Heart left ventricle (tissue), 16 donors: ENCODE results near the gene SREBF1. TPM values are rescaled to one million over a fixed set of nuclear protein-coding genes. Genes with fewer than 3 reads are reported as not detected.

Source experiments
- ATAC-seq, 4 donors: fragments of 200-7000 bp; cut with Tn5 transposase; one replicate each; pipeline ENCODE4 v1.9.1; 2020 to 2022; ENCODE audit warnings: moderate library complexity in 4 of 4, mild to moderate bottlenecking in 3 of 4, moderate number of reproducible peaks in 1 of 4
- DNase-seq, 5 donors: peaks; one replicate each; pipeline ENCODE4 v3.0.0-alpha.2; 2020
- H3K27ac ChIP-seq, 12 donors: fragments of 200-600 bp; sonication (generic) in 4 of 12; one replicate each; pipeline versions ENCODE4 v1.5.0 to v1.8.0; 2016 to 2022; ENCODE audit warnings: mild to moderate bottlenecking in 2 of 12
- H3K27me3 ChIP-seq, 9 donors: fragments of 200-600 bp; sonication (generic) in 2 of 9; one replicate each; pipeline versions ENCODE4 v1.5.1 to v1.8.0; 2016 to 2022; ENCODE audit warnings: mild to moderate bottlenecking in 3 of 9
- H3K36me3 ChIP-seq, 9 donors: fragments of 200-600 bp; sonication (generic) in 2 of 9; one replicate each; pipeline versions ENCODE4 v1.5.0 to v1.8.0; 2018 to 2022; ENCODE audit warnings: mild to moderate bottlenecking in 2 of 9
- H3K4me1 ChIP-seq, 12 donors: fragments of 200-600 bp; sonication (generic) in 4 of 12; one replicate each; pipeline versions ENCODE4 v1.5.0 to v1.8.0; 2016 to 2022; ENCODE audit warnings: mild to moderate bottlenecking in 3 of 12
- H3K4me3 ChIP-seq, 12 donors: fragments of 200-600 bp; sonication (generic) in 4 of 12; one replicate each; pipeline versions ENCODE4 v1.5.0 to v1.8.0; 2017 to 2022; ENCODE audit warnings: mild to moderate bottlenecking in 9 of 12, moderate library complexity in 4 of 12
- H3K9me3 ChIP-seq, 12 donors: fragments of 200-600 bp; sonication (generic) in 4 of 12; one replicate each; pipeline versions ENCODE4 v1.5.0 to v1.8.0; 2016 to 2022; ENCODE audit warnings: mild to moderate bottlenecking in 1 of 12
- POLR2A ChIP-seq, 2 donors: fragments of 450-650 bp; IDR thresholded peaks; one replicate each; pipeline ENCODE4 v1.6.1; 2017; ENCODE audit warnings: antibody characterized with exemption in 2 of 2, mild to moderate bottlenecking in 2 of 2, moderate library complexity in 2 of 2
- WGBS, 4 donors: extraction: QIAGEN DNeasy Blood & Tissue Kit in 2 of 4; methylation state at CpG; one replicate each; pipeline versions ENCODE4 v1.1.5 to v1.1.7; 2013 to 2018; 5-methylcytosine and 5-hydroxymethylcytosine counted together
- intact Hi-C, 10 donors: fragments of 100-400 bp; cut with DNase I; formaldehyde crosslinking; loops; one replicate each; pipeline versions ENCODE4 v1.11.1 to v1.14.2; 2022
- polyA plus RNA-seq, 2 donors: library from polyadenylated mRNA; stranded (reverse); fragments of 200-250 nt; gene quantifications; one replicate each; pipeline ENCODE4 v1.2.3, GENCODE V29; 2013
- total RNA-seq, 9 donors: library from RNA; depleted of rRNA in 2 of 9; stranded (reverse); fragments of >200 nt in 2 of 9; fragmentation: NEBNext Ultra II Directional in 3 of 9; extraction: Animal tissue kit (Norgen Biotek cat#: 25700) in 3 of 9; gene quantifications; one replicate each; pipeline versions ENCODE4 v1.1.0 to v1.2.4, GENCODE V29; 2016 to 2023
- TF ChIP-seq, protein P1 (sequence below), 12 donors: fragments of 200-600 bp; sonication (generic) in 4 of 12; IDR thresholded peaks; one replicate each; pipeline versions ENCODE4 v1.5.0 to v1.8.0; 2018 to 2022; ENCODE audit warnings: antibody characterized with exemption in 12 of 12, mild to moderate bottlenecking in 5 of 12
- donor health status: ischemic (EF 13 %, LVEDD 7.1; RV severe dilation, severe dysfunction).
- donor health status: healthy with polysubstance abuse.
- donor health status: DM: no; HTN: yes; CAD: no.
- donor health status: DM: no; HTN: no; CAD: no.
- donor health status: ischemic (EF 25% LVEDD 6.9; RV normal size, moderate dysfunction).
- donor health status: ischemic (EF 25% LVEDD 5.7; RV mildly dilated, moderate dysfunction).
- donor health status: healthy.
- donor health status: DM: yes; HTN: yes; CAD: no.
- donor health status: ischemic (EF 35%, LVEDD 5.7; RV mildly dilated, moderate dysfunction).
- donor health status: nonischemic (EF 11% LVEDD 7.7; RV severe dilation, severe dysfunction).
- donor health status: DM: yes; HTN: yes; CAD: no.
- donor health status: PGD.
- donor health status: ischemic (EF 29% LVEDD 5.4; RV normal size, mild dysfunction).
- donor health status: nonischemic (EF 23%, LVEDD 6.1; RV moderate dilation, normal function).

SREBF1 gene
- total and polyA plus RNA-seq, 11 donors = 12.8 to 55.2 (median 21.4) TPM

- peaks cover 0 to 17% (median 11%) of the 10 kb centered on the region in 9 donors for H3K36me3 ChIP-seq
- H3K4me1 ChIP-seq = peaks cover 10 to 53% (median 35%) of the 10 kb centered on the region in 12 donors
- no peak overlapping the region for H3K4me3 ChIP-seq
- ATAC-seq (no peak), DNase-seq (no peak)
- H3K9me3 ChIP-seq = no peaks in the 10 kb centered on the region
- peak overlapping the region in 11 of 12 donors; percentile 66 to 95 (median 83) for H3K27ac ChIP-seq
- intact Hi-C loops = loop anchor here in 1 of 10 donors (5.0 kb wide), 1 partner anchor 59 kb away; no protein-coding TSS in a partner anchor
- 86 to 95% (median 90%) methylated on average over 10 of the region's 10 CpGs for WGBS, 4 donors
- no peaks in the 10 kb centered on the region for H3K27me3 ChIP-seq
- TF ChIP-seq POLR2A (IDR thresholded peaks at IDR 0.05) = no peak
- TF ChIP-seq, protein P1, sequence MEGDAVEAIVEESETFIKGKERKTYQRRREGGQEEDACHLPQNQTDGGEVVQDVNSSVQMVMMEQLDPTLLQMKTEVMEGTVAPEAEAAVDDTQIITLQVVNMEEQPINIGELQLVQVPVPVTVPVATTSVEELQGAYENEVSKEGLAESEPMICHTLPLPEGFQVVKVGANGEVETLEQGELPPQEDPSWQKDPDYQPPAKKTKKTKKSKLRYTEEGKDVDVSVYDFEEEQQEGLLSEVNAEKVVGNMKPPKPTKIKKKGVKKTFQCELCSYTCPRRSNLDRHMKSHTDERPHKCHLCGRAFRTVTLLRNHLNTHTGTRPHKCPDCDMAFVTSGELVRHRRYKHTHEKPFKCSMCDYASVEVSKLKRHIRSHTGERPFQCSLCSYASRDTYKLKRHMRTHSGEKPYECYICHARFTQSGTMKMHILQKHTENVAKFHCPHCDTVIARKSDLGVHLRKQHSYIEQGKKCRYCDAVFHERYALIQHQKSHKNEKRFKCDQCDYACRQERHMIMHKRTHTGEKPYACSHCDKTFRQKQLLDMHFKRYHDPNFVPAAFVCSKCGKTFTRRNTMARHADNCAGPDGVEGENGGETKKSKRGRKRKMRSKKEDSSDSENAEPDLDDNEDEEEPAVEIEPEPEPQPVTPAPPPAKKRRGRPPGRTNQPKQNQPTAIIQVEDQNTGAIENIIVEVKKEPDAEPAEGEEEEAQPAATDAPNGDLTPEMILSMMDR (IDR thresholded peaks at IDR 0.05) = no peak
Observed at GRCh38 chr17:17848311-17849082, 11.7 kb upstream of the SREBF1 start.

- no peak overlapping the region for H3K4me3 ChIP-seq
- 93 to 100% (median 94%) methylated on average over 4 to 5 of the region's 5 CpGs for WGBS, 4 donors
- H3K27me3 ChIP-seq = no peaks in the 10 kb centered on the region
- H3K9me3 ChIP-seq = no peaks in the 10 kb centered on the region
- H3K36me3 ChIP-seq = peaks cover 0 to 17% (median 11%) of the 10 kb centered on the region in 9 donors
- DNase-seq = no peak
- peak overlapping the region in 1 of 12 donors; percentile 88 for H3K27ac ChIP-seq
- intact Hi-C loops = loop anchor here in 1 of 10 donors (5.0 kb wide), 1 partner anchor 60 kb away; no protein-coding TSS in a partner anchor
- no peak for ATAC-seq
- TF ChIP-seq, protein P1 (IDR thresholded peaks at IDR 0.05) = no peak
- no peak for TF ChIP-seq POLR2A (IDR thresholded peaks at IDR 0.05)
- H3K4me1 ChIP-seq = peaks cover 10 to 48% (median 38%) of the 10 kb centered on the region in 12 donors
Observed at GRCh38 chr17:17847726-17848125, 10.9 kb upstream of the SREBF1 start.

DNA sequence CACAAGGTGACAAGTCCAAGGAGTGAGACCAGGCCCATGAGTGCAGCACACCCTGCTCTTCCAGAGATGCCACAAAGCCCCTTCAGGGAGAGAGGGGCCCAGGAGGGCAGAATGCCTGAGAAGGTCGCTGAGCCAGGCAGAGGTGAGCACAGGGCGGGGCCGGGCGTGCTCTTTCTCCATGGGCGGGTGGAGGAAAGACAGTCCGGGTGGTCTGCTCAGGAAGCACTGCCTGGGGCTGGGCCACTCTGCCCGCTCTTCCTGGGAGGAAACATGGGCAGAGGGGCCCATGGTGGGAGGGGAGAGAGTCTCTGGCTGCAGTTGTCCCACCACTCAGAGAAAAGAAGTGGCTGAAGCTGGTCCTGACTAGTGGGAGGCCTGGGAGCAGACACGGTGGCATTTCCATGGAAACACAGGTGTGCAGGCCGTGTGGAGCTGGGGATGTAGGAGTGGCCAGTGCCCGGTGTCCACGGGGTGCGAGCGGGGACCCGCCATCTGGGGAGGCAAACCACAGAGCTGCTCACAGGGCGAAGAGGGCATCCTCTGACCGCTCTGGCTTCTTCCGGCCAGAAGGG, 10.4 kb upstream of the SREBF1 start:
- TF ChIP-seq, protein P1 (IDR thresholded peaks at IDR 0.05) = no peak
- no peak for TF ChIP-seq POLR2A (IDR thresholded peaks at IDR 0.05)
- Histone ChIP-seq H3K27ac (no peak overlapping the region), H3K9me3 (no peaks in the 10 kb centered on the region), H3K27me3 (no peaks in the 10 kb centered on the region), H3K4me3 (no peak overlapping the region), H3K4me1 (peaks cover 10 to 51% (median 40%) of the 10 kb centered on the region in 12 donors), H3K36me3 (peaks cover 0 to 17% (median 11%) of the 10 kb centered on the region in 9 donors)
- ATAC-seq (no peak), DNase-seq (no peak)
- intact Hi-C loops = loop anchor here in 1 of 10 donors (5.0 kb wide), 1 partner anchor 60 kb away; no protein-coding TSS in a partner anchor
- WGBS, 4 donors = 79 to 87% (median 80%) methylated on average over 17 of the region's 17 CpGs

DNA sequence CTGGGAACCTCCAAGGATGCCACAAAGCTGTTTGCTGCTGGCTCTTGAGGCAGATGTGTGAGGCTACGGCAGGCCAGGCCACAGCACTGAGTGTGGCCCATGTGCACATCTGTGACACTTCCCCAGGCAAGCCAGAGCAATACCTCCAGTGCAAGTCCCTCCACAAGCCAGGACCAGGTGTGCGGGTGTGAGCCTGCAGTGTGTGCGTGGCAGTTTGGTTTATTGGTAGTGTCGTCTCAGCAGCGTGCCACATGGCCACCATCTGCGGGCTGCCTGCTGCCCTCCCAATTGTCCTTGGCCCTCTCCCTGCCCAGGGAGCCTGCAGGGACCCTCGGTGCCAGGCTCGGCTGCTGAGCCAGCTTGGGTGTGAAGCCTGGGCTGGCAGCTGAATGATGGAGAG, 9.9 kb upstream of the SREBF1 start:
- TF ChIP-seq, protein P1 (IDR thresholded peaks at IDR 0.05) = no peak
- TF ChIP-seq POLR2A (IDR thresholded peaks at IDR 0.05) = no peak
- Histone ChIP-seq H3K4me1 (peaks cover 10 to 51% (median 43%) of the 10 kb centered on the region in 12 donors), H3K27ac (no peak overlapping the region), H3K27me3 (no peaks in the 10 kb centered on the region), H3K4me3 (no peak overlapping the region), H3K36me3 (peaks cover 0 to 17% (median 11%) of the 10 kb centered on the region in 9 donors), H3K9me3 (no peaks in the 10 kb centered on the region)
- 89 to 96% (median 94%) methylated on average over 7 to 8 of the region's 8 CpGs for WGBS, 4 donors
- DNase-seq (no peak), ATAC-seq (no peak)
- intact Hi-C loops = loop anchor here in 1 of 10 donors (5.0 kb wide), 1 partner anchor 61 kb away; no protein-coding TSS in a partner anchor
